Stimulated activated CD4-positive, alpha-beta T cell treated with anti-CD3 and anti-CD28 coated beads, Interleukin-1b, Interleukin-23, amount 100 ng/mL, for 48 hours (primary cell): ENCODE data around the gene PATL1.

Experiments
- DNase-seq: peaks from one replicate; pipeline ENCODE4 v3.0.0-alpha.2; 2020

PATL1 gene

GRCh38 chr11:59614277-59615119 is 54.3 kb downstream of the PATL1 start:
- DNase-seq, result no peak

GRCh38 chr11:59611570-59612565 is 57.0 kb downstream of the PATL1 start:
- DNase-seq, result no peak

- peak; percentile 51 for DNase-seq
Measured at GRCh38 chr11:59610289-59610688, 58.5 kb downstream of the PATL1 start.

- no peak for DNase-seq
Measured at GRCh38 chr11:59607703-59608454, 61.0 kb downstream of the PATL1 start.

GRCh38 chr11:59602432-59602831 is 66.4 kb downstream of the PATL1 start:
- no peak for DNase-seq

GRCh38 chr11:59601788-59602187 is 67.0 kb downstream of the PATL1 start:
- no peak for DNase-seq

GRCh38 chr11:59600636-59601035 is 68.2 kb downstream of the PATL1 start:
- no peak for DNase-seq

- no peak for DNase-seq
Measured at GRCh38 chr11:59600234-59600633, 68.6 kb downstream of the PATL1 start.

GRCh38 chr11:59598961-59599360 is 69.9 kb downstream of the PATL1 start:
- no peak for DNase-seq
